ENCODE data around the gene ATP13A1. TPM values are rescaled to one million over a fixed set of nuclear protein-coding genes. Genes with fewer than 3 reads are reported as not detected.
A peak's percentile ranks its signal among the peaks of the same experiment; 100 is the strongest.
"Not testable (repeated sequence)": the region's sequence is repeated elsewhere in the genome, so short reads cannot be mapped to it uniquely, and the experiment has no call there.

The ATP13A1 gene
- 15.1 TPM for total RNA-seq
- polyA plus RNA-seq: 59.1 TPM
- long read RNA-seq, donor 1: 0 reads
- long read RNA-seq, donor 2, partial matches to known transcripts: 150 of 165 reads
- long read RNA-seq, donor 2, other reads (novel, unspliced or antisense): 11 of 165 reads
- long read RNA-seq, donor 3, partial matches to known transcripts: 0 of 1 reads
- long read RNA-seq, donor 3, other reads (novel, unspliced or antisense): 0 of 1 reads
- long read RNA-seq, donor 4, partial matches to known transcripts: 0 of 4 reads
- long read RNA-seq, donor 4, other reads (novel, unspliced or antisense): 0 of 4 reads
- long read RNA-seq, donor 5, partial matches to known transcripts: 7 of 9 reads
- long read RNA-seq, donor 5, other reads (novel, unspliced or antisense): 0 of 9 reads
- long read RNA-seq, donor 6, partial matches to known transcripts: 7 of 9 reads
- long read RNA-seq, donor 6, other reads (novel, unspliced or antisense): 0 of 9 reads
- long read RNA-seq, donor 7: 0 reads
- long read RNA-seq, donor 8, partial matches to known transcripts: 0 of 2 reads
- long read RNA-seq, donor 8, other reads (novel, unspliced or antisense): 0 of 2 reads
- long read RNA-seq, donor 9, partial matches to known transcripts: 0 of 2 reads
- long read RNA-seq, donor 9, other reads (novel, unspliced or antisense): 0 of 2 reads
- long read RNA-seq, donor 10, partial matches to known transcripts: 0 of 1 reads
- long read RNA-seq, donor 10, other reads (novel, unspliced or antisense): 0 of 1 reads

DNA sequence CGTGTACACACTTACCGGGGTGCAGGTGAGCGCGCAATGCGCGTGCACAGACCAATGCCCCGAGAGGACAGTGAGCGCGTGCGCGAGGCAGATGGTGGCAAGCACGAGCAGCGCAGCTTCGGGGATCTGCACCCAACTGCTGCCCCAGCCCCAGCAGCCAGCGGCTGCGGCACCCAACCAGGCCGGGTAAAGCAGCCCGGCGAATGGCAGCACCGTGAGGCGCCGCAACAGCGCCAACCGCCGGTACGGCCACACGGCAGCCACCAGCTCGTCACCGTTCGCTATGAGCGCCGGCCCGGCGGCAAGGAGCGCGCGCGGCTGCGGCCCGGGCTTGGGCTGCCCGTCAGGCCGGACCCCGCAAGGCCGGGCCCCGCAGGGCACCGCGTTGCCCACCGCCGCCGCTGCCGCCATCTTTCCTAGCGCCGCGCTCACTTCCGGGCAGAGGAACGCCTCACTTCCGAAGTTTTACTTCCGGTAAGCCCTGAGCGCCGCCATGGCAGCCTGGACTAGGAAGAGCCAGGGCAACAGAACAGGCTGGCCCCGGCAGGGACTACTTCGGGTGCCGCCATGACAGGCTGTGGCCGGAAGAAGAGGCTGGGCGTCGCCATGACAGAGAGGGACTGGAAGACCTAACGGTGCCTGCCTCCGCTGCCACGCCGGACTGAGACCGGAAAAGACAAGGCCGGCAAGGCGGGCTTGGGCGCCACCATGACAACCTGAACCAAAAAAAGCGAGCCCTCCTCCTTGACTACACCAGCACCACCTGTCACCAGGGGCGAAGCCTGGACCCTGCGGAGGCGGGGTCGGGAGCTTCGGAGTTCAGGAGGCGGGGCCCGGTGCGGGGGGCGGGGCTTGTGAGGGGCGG is at the start of gene ATP13A1:
TSS of gene ATP13A1 (minus strand) at position 421 of the 865 bp plus-strand sequence. CDS start at position 411, 10 bp downstream.
- Histone ChIP-seq H3K27ac (ENCODE audit: low read depth in 1 of 2, low read length in 1 of 2) (peak within 1 kb of the TSS; percentile 89 to 99), H3K4me3 (ENCODE audit: low read length in 2 of 2) (peak within 1 kb of the TSS; percentile 67 to 97), H3K9me3 (ENCODE audit: control insufficient read depth in 2 of 2, insufficient read depth in 1 of 2, low read length in 1 of 2) (peaks cover 0 to 24% of the 10 kb centered on the region in 2 donors), H3K36me3 (ENCODE audit: control insufficient read depth in 2 of 2, insufficient read depth in 2 of 2, low read length in 1 of 2) (peaks cover 16 to 20% of the 10 kb centered on the region in 2 donors), H3K27me3 (ENCODE audit: control insufficient read depth in 2 of 2, insufficient read depth in 1 of 2, low read length in 1 of 2) (no peaks in the 10 kb centered on the region), H3K4me1 (ENCODE audit: control insufficient read depth in 2 of 2, insufficient read depth in 2 of 2, low read length in 2 of 2) (peaks cover 10 to 38% of the 10 kb centered on the region in 2 donors)
- under 1% methylated on average over 85 of the region's 85 CpGs for WGBS
- peak; percentile 79 to 97 (median 90) for DNase-seq (ENCODE audit: low read depth in 6 of 9, low spot score in 9 of 9)

DNA sequence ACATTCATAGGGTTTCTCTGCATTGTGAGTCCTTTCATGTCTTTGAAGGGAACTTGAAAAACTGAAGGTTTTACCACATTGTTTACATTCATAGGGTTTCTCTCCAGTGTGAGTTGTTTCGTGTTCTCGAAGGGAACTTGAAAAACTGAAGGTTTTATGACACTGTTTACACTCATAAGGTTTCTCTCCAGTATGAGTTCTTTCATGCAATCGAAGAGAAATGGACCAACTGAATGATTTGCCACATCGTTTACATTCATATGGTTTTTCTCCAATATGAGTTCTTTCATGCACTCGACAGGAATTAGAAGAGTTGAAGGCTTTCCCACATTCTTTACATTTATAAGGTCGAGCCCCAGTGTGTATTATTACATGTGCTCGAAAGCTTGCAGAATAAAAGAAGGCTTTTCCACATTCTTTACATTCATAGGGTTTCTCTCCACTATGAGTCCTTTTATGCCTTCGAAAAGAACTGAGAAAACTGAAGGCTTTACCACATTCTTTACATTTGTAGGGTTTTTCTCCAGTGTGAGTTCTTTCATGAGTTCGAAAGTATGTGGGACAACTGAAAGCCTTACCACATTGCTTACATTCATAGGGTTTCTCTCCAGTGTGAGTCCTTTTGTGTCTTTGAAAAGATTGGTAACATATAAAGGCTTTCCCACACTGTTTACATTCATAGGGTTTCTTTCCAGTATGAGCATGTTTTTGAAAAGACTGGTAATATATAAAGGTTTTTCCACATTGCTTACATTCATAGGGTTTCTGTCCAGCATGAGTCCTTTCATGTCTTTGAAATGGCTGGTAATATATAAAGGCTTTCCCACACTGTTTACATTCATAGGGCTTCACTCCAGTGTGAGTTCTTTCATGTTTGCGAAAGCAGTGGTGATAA is 48.7 kb upstream of the ATP13A1 start:
- Histone ChIP-seq H3K27ac (ENCODE audit: low read depth in 1 of 2, low read length in 1 of 2) (no peak overlapping the region), H3K27me3 (ENCODE audit: control insufficient read depth in 2 of 2, insufficient read depth in 1 of 2, low read length in 1 of 2) (no peaks in the 10 kb centered on the region), H3K36me3 (ENCODE audit: control insufficient read depth in 2 of 2, insufficient read depth in 2 of 2, low read length in 1 of 2) (peaks cover 20 to 46% of the 10 kb centered on the region in 2 donors), H3K4me3 (ENCODE audit: low read length in 2 of 2) (no peak overlapping the region), H3K9me3 (ENCODE audit: control insufficient read depth in 2 of 2, insufficient read depth in 1 of 2, low read length in 1 of 2) (peaks cover 37 to 48% of the 10 kb centered on the region in 2 donors), H3K4me1 (ENCODE audit: control insufficient read depth in 2 of 2, insufficient read depth in 2 of 2, low read length in 2 of 2) (no peaks in the 10 kb centered on the region)
- 96% methylated on average over 10 of the region's 10 CpGs for WGBS
- no peak for DNase-seq (ENCODE audit: low read depth in 6 of 9, low spot score in 9 of 9)

DNA sequence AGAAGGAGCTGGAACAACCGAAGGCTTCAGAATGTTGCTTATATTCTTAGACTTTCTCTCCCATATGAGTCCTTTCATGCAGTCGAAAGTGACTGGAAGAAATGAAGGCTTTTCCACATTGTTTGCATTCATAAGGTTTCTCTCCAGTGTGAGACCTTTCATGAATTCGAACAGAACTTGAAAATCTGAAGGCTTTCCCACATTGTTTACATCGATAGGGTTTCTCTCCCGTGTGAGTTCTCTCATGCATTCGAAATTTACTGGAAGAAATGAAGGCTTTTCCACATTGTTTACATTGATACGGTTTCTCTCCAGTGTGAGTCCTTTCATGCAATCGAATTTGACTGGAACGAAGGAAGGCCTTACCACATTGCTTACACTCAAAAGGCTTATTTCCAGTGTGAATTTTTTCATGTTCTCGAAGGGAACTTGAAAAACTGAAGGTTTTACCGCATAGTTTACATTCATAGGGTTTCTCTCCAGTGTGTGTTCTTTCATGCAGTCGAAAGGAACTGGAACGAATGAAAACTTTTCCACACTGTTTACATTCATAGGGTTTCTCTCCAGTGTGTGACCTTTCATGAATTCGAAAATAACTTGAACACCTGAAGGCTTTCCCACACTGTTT is 47.9 kb upstream of the ATP13A1 start:
- no peak for DNase-seq (ENCODE audit: low read depth in 6 of 9, low spot score in 9 of 9)
- WGBS: 97% methylated on average over 14 of the region's 14 CpGs
- no peak overlapping the region for H3K27ac ChIP-seq (ENCODE audit: low read depth in 1 of 2, low read length in 1 of 2)
- no peak overlapping the region for H3K4me3 ChIP-seq (ENCODE audit: low read length in 2 of 2)
- H3K27me3 ChIP-seq (ENCODE audit: control insufficient read depth in 2 of 2, insufficient read depth in 1 of 2, low read length in 1 of 2): no peaks in the 10 kb centered on the region
- H3K4me1 ChIP-seq (ENCODE audit: control insufficient read depth in 2 of 2, insufficient read depth in 2 of 2, low read length in 2 of 2): no peaks in the 10 kb centered on the region
- H3K36me3 ChIP-seq (ENCODE audit: control insufficient read depth in 2 of 2, insufficient read depth in 2 of 2, low read length in 1 of 2): peaks cover 20 to 42% of the 10 kb centered on the region in 2 donors
- H3K9me3 ChIP-seq (ENCODE audit: control insufficient read depth in 2 of 2, insufficient read depth in 1 of 2, low read length in 1 of 2): peaks cover 33 to 51% of the 10 kb centered on the region in 2 donors

DNA sequence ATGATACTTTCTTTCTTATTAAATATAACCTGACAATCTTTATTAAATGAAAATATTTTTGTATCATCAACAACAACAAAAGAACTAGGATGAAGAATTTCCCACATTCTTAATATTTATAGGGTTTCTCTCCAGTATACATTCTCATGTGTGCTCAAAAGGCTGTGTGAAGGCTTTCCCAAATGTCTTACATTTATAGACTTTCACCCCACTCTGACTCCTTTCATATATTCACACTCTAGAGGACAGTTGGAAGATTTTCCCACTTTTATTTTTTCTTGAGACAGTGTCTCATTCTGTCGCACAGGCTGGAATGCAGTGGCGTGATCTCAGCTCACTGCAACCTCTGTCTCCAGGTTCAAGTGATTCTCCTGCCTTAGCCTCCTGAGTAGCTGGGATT is 47.0 kb upstream of the ATP13A1 start:
- WGBS: 100% methylated on average over 2 of the region's 2 CpGs
- H3K27me3 ChIP-seq (ENCODE audit: control insufficient read depth in 2 of 2, insufficient read depth in 1 of 2, low read length in 1 of 2): no peaks in the 10 kb centered on the region
- no peak for DNase-seq (ENCODE audit: low read depth in 6 of 9, low spot score in 9 of 9)
- no peak overlapping the region for H3K27ac ChIP-seq (ENCODE audit: low read depth in 1 of 2, low read length in 1 of 2)
- H3K9me3 ChIP-seq (ENCODE audit: control insufficient read depth in 2 of 2, insufficient read depth in 1 of 2, low read length in 1 of 2): peaks cover 32 to 50% of the 10 kb centered on the region in 2 donors
- H3K36me3 ChIP-seq (ENCODE audit: control insufficient read depth in 2 of 2, insufficient read depth in 2 of 2, low read length in 1 of 2): peaks cover 20 to 42% of the 10 kb centered on the region in 2 donors
- H3K4me1 ChIP-seq (ENCODE audit: control insufficient read depth in 2 of 2, insufficient read depth in 2 of 2, low read length in 2 of 2): no peaks in the 10 kb centered on the region
- H3K4me3 ChIP-seq (ENCODE audit: low read length in 2 of 2): no peak overlapping the region

DNA sequence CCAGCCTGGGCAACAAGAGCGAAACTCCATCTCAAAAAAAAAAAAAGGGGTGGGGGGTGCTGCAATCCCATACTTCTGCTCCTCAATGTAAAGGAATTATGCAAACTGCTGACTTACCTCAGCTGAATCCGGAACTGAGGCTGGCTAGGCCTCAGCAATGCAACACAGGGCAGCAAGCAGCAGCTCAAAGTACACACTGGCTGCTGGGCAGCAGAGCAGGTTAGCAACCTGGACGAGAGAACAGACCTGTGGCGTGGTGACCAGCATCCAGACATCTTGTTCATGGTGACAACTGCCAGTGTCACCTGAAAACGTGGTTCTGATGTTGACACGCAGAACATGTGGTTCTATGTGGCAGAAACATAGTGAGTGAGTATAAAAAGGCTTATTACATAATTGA is 41.4 kb upstream of the ATP13A1 start:
- Histone ChIP-seq H3K9me3 (ENCODE audit: control insufficient read depth in 2 of 2, insufficient read depth in 1 of 2, low read length in 1 of 2) (peaks cover 9 to 58% of the 10 kb centered on the region in 2 donors), H3K27ac (ENCODE audit: low read depth in 1 of 2, low read length in 1 of 2) (no peak overlapping the region), H3K4me1 (ENCODE audit: control insufficient read depth in 2 of 2, insufficient read depth in 2 of 2, low read length in 2 of 2) (no peaks in the 10 kb centered on the region), H3K4me3 (ENCODE audit: low read length in 2 of 2) (no peak overlapping the region), H3K36me3 (ENCODE audit: control insufficient read depth in 2 of 2, insufficient read depth in 2 of 2, low read length in 1 of 2) (peaks cover 3 to 8% of the 10 kb centered on the region in 2 donors), H3K27me3 (ENCODE audit: control insufficient read depth in 2 of 2, insufficient read depth in 1 of 2, low read length in 1 of 2) (no peaks in the 10 kb centered on the region)
- no peak for DNase-seq (ENCODE audit: low read depth in 6 of 9, low spot score in 9 of 9)
- WGBS: 95% methylated on average over 6 of the region's 6 CpGs

DNA sequence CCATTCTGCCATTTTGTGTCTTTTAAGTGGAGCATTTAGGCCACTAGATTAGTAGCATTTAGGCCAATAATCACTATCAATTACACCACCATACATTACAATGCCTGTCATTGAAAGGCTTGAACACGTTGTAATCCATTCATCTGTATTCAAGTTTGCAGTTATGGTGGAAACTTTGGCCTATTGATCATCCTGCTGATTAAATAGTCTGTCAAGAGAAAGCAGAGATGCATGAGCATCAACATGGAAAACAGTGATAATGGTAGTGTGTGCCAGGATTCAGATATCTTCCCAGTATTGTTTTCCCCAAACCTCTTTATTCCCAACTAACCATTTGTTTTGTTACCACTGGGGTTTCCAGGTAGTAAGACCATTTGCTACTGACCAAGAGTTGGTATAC is 37.0 kb upstream of the ATP13A1 start:
- H3K4me3 ChIP-seq (ENCODE audit: low read length in 2 of 2); DNase-seq (ENCODE audit: low read depth in 6 of 9, low spot score in 9 of 9); H3K27ac ChIP-seq (ENCODE audit: low read depth in 1 of 2, low read length in 1 of 2); H3K36me3 ChIP-seq (ENCODE audit: control insufficient read depth in 2 of 2, insufficient read depth in 2 of 2, low read length in 1 of 2); H3K4me1 ChIP-seq (ENCODE audit: control insufficient read depth in 2 of 2, insufficient read depth in 2 of 2, low read length in 2 of 2); H3K27me3 ChIP-seq (ENCODE audit: control insufficient read depth in 2 of 2, insufficient read depth in 1 of 2, low read length in 1 of 2): not testable (repeated sequence)
- 93% methylated on average over 1 of the region's 1 CpG for WGBS
- peaks cover 1 to 37% of the 10 kb centered on the region in 2 donors for H3K9me3 ChIP-seq (ENCODE audit: control insufficient read depth in 2 of 2, insufficient read depth in 1 of 2, low read length in 1 of 2)

DNA sequence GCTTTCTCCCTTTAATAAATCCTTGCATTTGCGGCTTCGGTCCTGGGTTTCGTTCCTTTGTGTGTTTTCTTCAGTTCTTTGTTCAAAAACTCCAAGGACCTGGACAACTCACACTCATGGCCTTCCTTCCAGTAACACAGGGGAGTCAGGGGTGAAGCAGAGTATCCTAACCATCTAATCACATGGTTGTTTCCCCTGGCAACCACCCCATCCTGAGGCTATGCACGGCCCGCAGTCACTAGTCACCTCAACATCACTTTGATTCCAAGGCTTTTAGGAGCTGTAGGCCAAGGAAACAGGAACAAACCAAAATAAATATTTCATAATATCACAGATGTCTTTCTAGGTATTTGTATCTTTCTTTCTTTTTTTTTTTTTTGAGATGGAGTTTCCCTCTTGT is 34.1 kb upstream of the ATP13A1 start:
- no peak for DNase-seq (ENCODE audit: low read depth in 6 of 9, low spot score in 9 of 9)
- Histone ChIP-seq H3K27me3 (ENCODE audit: control insufficient read depth in 2 of 2, insufficient read depth in 1 of 2, low read length in 1 of 2) (no peaks in the 10 kb centered on the region), H3K4me3 (ENCODE audit: low read length in 2 of 2) (no peak overlapping the region), H3K36me3 (ENCODE audit: control insufficient read depth in 2 of 2, insufficient read depth in 2 of 2, low read length in 1 of 2) (no peaks in the 10 kb centered on the region), H3K4me1 (ENCODE audit: control insufficient read depth in 2 of 2, insufficient read depth in 2 of 2, low read length in 2 of 2) (no peaks in the 10 kb centered on the region), H3K9me3 (ENCODE audit: control insufficient read depth in 2 of 2, insufficient read depth in 1 of 2, low read length in 1 of 2) (peaks cover 0 to 24% of the 10 kb centered on the region in 2 donors), H3K27ac (ENCODE audit: low read depth in 1 of 2, low read length in 1 of 2) (no peak overlapping the region)
- WGBS: 95% methylated on average over 5 of the region's 5 CpGs

DNA sequence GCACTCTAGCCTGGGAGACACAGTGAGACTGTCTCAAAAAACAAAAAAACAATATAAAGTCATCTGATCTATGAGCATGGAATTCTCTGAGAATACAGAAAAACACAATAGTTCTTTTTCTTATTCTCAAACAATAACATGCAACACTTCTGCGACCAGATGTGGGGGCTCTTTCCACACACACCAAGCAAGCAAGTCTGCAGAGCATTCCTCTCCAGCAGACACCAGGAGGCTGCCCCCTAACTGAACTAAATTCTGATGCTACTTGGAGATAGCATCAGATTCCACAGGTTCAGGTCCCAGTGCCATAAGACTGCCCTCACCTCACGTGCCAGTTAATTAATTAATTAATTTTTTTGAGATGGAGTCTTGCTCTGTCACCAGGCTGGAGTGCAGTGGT is 32.9 kb upstream of the ATP13A1 start:
- H3K36me3 ChIP-seq (ENCODE audit: control insufficient read depth in 2 of 2, insufficient read depth in 2 of 2, low read length in 1 of 2): no peaks in the 10 kb centered on the region
- WGBS: 95% methylated on average over 2 of the region's 2 CpGs
- no peak overlapping the region for H3K4me3 ChIP-seq (ENCODE audit: low read length in 2 of 2)
- no peak overlapping the region for H3K27ac ChIP-seq (ENCODE audit: low read depth in 1 of 2, low read length in 1 of 2)
- peaks cover 0 to 18% of the 10 kb centered on the region in 2 donors for H3K9me3 ChIP-seq (ENCODE audit: control insufficient read depth in 2 of 2, insufficient read depth in 1 of 2, low read length in 1 of 2)
- DNase-seq (ENCODE audit: low read depth in 6 of 9, low spot score in 9 of 9): no peak
- H3K4me1 ChIP-seq (ENCODE audit: control insufficient read depth in 2 of 2, insufficient read depth in 2 of 2, low read length in 2 of 2): no peaks in the 10 kb centered on the region
- no peaks in the 10 kb centered on the region for H3K27me3 ChIP-seq (ENCODE audit: control insufficient read depth in 2 of 2, insufficient read depth in 1 of 2, low read length in 1 of 2)

Measured in thymus (tissue), 14 donors.